ENCODE data around the gene IFT43.
A peak's percentile ranks its signal among the peaks of the same experiment; 100 is the strongest.

IFT43 gene

DNA sequence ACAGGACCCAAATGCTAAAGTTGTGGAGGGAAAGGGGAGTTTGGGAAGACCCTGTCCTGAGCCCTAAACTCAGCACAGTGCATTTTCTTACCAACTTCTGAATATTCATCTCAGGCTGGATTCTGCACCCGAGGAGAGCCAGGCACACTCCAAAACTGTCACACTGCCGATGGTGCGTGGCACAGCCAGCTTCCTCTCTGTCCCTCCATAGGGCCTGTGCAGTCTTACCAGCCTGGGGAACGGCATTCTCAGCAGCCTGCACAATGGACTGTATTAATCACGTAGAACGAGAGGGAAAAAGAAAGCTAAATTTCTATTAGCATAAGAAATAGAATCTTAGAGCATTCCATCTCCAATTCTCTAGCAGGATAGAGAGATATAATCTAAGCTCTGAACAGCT, 94.9 kb downstream of the IFT43 start:
- no peak for DNase-seq (ENCODE audit: low spot score)

DNA sequence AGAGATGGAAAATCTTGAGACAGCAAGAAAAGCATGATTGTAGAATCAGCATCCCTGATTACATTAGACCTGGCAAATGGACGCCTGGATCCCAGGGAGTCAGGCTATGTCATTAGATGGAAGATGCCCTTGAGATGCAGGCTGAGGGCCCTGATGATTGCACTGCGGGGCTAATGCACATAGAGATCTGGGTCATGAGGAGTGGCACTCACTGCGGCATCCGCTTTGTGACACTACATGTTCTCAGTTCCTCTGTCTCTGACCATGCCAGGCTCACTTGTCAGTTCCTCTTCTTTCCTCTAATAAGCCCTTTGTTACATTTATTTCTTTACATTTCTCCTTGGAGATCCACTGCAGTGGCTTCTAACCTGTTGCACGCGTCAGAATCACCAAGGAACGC, 96.1 kb downstream of the IFT43 start:
- no peak for DNase-seq (ENCODE audit: low spot score)

DNA sequence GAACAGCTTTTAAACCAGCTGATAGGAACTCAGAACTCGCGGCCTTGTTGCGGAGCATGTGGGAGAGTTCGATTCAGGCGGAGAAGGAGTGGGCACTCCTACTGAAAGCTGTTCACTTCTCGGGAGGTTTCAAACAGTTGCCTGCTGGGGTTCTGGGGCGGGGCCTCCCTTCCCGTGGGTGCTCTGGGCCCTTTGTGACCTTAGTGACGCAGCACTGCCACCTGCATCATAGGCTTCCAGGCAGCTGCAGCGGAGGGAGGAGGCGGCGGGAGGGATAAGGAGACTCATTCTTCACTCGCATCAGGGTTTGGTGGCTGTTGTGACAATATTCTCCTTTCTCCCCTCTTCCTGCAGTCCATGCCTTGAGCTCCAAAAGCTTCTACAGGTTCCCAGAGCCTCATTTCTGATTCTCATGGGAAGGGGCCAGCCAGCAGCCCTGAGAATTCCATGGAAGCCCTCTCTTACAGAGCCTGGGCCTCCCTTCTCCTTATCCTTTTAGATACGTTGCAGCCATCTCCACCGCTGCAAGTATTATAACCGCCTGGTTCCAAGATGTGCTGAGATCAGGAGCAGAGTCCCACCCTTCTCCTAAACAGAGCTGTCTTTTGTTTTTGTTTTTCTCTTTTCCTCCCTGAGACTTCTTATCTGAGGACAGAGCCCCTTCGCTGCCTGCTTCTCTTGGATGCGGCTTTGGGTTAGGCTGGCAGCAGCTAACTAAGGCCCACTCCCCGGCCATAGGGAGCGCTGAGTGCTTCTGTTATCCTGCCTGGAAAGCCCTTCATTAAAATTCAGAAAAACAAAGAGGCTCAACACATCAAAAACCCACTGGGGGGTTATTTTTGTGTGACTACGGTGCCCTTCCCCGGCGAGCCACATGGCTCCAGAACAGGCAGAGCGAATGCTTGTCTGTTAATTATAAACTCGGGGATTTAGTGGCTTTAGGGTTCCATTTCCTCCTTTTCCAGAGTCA, 98.5 kb downstream of the IFT43 start:
- no peak for DNase-seq (ENCODE audit: low spot score)

DNA sequence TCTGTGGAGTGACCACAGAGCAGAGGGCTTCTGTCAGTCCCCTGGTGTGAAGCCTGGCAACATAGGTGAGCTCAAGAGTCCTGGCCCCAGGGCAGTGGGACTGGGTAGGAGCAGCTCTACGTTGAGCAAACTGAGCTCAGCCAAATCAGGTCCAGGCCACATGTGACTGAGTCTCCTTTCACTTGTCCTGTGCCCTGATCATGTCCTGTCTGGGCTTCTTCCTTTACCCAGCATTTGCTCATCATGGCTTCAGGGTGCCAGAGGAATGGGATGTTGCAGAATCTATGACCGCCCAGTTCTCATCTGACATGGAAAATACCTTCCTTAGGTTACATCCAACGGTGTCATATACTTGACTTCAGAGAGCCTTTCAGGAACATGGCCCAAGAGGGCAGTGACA, 99.8 kb downstream of the IFT43 start:
- DNase-seq (ENCODE audit: low spot score): no peak

DNA sequence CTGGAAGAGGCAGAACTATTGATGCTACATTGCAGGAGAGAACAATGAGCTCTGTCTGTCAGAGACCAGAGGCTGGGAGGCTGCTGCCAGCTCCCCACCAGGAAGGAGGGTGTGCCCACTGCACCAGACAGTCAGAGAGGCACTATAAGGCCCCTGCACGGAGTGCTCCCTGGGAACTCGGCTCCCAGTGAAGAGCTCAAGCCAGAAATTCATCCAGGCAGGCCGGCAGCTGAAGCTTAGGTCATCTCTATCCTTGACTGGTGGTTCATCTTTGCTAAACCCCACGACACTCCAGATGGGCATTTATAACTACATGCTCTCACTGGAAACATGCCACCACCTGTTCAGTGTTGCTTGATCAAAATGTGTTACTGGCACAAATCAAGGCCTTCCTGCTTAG, 101.1 kb downstream of the IFT43 start:
- DNase-seq (ENCODE audit: low spot score): no peak

DNA sequence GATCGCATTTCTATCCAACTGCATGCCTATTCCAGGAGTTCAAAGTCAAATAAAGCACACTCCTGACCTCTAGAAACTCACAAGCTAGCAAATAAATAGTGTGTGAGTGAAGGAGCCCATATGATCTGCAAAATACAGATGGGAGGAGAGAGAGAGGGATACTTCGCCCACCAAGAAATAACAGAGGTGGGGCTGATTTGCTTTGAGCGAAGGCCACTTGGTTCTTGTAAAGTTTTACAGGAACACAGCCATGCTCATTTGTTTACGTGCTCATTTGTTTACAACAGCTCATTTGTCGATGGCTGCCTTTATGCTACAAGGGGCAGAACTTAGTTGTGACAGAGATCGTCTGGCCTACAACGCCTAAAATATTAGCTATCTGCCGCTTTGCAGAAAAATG, 102.8 kb downstream of the IFT43 start:
- no peak for DNase-seq (ENCODE audit: low spot score)

DNA sequence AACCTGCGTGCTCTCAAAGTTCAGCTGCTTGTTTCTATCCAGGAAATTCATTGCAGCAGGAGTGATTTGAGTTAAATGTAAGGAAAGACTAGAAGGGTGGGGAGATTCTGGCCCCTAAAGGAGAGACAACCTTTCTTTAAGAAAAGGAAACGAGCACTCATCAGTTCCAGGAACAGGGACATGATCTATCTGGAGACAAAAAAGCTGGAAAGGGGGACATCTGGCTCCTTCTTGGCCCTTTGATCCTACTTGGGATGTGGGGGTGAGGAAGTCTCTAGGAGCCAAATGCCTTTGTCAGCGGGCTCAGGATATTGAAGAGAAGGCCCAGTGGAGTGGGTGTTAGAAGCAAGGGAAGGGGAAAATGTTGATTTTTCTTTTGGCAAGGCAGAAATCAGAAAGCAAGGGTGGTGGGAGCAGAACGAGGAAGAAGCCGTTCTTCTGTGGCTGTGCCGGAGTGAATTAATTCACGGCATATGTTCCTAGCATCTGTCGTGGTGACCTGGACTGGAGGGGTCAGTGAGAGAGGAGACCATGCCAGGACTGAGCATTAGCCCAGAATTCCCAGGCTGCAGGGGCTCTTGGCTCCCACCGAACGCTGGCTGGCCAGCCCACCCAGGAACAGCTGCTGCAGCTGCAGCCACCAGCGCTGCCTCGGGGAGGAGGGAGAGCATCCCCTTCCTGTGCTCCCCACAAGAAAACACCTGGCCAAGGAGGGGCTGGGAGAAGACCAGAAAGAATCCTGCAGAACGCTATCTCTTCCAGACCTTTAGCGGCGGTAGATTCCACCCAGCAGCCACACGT, 103.4 kb downstream of the IFT43 start:
- DNase-seq (ENCODE audit: low spot score): no peak

DNA sequence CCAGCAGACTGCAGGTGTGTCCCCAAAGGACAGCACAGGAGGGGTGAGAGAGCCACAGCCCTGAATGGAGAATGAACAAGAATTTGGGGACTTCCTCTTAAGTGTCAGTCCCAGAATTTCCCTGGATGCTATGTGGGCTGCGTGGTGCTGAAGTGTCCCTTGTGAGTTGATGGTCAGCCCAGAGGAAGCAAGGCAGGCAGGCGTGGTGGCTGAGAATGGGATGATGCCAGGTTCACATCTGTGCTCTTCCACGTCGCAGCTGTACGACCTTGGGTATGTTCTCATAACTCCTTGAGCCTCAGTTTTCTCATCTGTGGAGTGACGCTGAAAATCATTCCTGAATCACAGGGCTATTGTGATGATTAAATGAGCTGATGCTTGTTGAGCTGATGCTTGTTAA, 104.0 kb downstream of the IFT43 start:
- DNase-seq (ENCODE audit: low spot score): no peak

DNA sequence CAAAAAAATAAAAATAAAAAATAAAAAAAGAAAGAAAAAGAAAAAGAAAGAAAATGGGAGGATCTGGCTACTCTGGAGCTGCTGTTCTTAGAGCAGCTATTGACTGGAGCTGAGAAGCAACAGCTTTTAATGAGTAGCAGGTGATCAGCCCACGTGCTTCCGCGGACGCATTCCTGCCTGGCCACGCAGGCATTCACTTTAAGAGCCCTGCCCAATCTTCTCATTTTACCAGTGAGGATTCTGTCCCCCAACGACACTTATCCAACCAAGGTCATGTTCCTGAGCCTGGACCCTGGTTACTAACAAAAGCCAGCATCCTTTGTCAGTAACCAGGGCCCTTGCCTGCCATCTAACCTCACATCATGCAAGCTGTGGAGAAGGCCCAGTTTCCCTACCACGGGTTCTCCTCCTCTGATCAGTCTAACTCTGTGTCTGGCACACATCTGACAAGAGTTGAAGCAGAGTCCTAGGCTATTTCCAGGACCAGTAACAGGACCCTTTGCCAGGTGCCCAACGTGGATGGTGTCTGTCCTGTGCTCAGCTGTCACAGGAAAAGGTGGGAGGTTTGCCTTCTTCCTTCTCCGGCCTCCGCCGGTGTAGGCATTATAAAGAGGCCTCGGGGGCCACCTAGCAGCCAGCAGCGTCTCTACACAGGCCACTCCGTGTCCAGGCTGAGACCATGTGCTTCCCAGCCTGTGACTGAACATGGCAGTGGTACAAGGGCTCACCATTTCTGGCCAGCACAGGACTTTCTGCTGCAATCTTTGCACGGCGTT, 105.2 kb downstream of the IFT43 start:
- peak; percentile 79 for DNase-seq (ENCODE audit: low spot score)

DNA sequence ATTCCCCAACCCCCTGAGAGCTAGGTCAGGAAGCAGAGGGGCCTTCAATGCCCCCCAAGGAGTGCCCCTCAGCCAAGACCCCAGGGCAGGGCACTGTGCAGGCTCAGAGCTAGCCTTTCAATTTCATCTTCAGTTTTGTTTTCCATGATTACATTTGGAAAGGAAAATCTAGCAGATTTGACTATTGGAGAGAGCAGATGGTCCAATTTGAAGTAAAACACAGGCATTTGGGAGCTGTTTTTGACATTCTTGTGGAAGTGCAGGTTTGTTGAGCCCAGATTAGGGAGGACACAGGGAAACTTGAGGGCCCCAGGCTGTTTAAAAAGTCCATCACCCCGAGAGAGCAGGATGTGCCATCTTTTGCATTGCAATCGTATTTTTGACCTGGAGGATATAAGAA, 107.5 kb downstream of the IFT43 start:
- no peak for DNase-seq (ENCODE audit: low spot score)

DNA sequence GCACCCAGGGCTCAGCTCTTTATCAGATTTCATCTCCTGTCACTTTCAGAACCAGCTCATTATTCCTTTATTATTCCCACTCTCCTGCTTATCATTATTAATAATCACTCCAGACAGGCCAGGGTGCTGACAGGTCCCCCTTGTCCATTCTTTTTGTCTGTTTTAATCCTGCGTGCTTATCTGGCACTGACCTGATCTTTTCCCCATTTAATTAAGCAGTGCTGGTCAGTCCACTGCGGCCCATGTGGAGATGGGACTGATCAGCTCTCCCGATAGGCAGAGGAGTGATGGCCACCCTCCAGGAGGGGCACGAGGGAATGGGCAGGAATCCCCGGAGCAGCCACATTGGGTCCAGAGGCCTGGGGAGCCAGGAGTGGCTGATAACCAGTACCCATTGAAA, 110.7 kb downstream of the IFT43 start:
- DNase-seq (ENCODE audit: low spot score): no peak

DNA sequence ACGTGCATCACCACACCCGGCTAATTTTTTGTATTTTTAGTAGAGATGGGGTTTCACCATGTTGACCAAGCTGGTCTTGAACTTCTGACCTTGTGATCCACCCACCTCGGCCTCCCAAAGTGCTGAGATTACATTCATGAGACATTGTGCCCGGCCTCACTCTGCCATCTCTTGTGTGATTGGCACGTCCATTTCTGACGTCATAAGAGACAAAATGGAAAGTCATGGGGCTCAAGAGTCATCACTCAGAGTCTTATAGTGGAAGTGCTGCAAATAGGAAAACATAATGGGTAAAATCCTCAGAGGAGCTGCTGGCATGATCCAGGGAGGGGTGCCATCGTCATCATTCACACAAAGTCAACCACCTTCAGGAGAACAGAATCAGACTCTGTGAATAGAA, 112.0 kb downstream of the IFT43 start:
- no peak for DNase-seq (ENCODE audit: low spot score)

DNA sequence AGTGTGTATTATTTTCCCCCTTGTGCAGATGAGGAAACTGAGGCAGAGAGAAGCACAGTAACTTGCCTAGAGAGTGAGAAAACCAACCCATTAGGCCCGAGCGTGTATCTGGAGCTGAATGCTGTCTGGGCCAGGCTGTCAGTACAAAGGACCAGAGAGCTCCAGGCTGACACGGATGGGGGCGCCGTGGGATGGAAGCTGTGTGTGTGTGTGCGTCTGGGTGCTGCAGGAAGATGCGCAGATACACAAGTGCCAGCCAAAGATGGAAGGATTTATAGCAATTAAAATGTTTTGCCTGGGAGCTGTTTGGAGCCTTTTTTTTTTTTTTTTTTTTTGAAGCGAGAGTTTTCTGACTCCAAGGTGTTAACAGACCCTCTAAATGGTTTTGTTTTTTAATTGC, 112.5 kb downstream of the IFT43 start:
- DNase-seq (ENCODE audit: low spot score): no peak

DNA sequence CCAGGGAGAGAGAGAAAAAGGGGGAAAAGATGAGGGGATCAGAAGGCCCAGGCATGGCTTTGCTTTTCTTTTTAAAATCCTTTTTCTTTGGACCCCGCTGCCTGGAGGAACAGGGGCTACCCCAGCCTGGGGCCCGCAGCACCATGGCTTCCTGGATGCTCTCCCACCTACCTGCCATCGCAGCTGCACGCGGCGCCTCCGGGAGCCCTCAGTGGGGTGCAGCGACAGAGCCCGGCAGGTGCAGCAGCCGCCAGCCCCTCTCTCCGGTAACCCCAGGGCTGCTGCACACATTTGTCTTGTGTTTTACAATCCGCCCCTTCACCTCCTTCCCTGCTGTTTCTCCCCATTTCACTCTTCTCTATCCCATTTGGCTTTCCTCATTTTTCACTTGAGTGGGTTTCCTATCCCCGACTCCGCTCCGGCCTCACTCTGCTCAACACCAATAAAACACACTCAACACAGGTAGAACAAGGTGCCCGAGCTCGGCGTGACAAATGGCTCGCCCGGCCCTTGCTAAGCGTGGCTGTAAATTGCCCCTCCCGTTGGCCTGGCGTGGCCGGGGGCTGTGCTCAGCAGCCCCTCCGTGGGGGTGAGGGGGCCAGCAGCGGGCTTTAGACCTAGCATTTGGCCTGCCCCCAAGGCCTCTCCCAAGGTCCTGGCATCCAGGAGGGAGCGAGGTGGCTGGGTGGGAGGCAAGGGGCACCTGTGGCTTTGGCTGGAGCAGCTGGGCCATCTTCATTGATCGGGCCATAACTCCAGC, 113.5 kb downstream of the IFT43 start:
- DNase-seq (ENCODE audit: low spot score): no peak

DNA sequence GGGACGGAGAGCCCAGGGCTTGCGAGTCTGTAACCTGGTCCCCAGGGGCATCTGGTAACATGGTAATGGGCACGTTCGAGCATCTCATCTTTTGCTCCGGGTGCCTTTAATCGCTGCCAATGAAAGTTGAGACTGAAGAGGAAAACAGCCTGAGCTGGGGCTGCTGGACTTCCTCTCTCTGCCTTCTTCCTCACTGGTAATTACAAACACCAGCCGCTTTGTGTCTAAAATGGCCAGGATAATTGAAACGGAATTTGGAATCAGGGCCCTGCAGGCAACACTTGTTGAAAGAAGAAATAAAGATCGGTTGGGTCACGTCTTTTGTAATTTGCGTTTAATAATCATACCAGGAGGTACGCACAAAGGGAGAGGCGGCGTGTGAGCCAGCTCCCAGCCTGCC, 114.7 kb downstream of the IFT43 start:
- DNase-seq (ENCODE audit: low spot score): peak; percentile 38

DNA sequence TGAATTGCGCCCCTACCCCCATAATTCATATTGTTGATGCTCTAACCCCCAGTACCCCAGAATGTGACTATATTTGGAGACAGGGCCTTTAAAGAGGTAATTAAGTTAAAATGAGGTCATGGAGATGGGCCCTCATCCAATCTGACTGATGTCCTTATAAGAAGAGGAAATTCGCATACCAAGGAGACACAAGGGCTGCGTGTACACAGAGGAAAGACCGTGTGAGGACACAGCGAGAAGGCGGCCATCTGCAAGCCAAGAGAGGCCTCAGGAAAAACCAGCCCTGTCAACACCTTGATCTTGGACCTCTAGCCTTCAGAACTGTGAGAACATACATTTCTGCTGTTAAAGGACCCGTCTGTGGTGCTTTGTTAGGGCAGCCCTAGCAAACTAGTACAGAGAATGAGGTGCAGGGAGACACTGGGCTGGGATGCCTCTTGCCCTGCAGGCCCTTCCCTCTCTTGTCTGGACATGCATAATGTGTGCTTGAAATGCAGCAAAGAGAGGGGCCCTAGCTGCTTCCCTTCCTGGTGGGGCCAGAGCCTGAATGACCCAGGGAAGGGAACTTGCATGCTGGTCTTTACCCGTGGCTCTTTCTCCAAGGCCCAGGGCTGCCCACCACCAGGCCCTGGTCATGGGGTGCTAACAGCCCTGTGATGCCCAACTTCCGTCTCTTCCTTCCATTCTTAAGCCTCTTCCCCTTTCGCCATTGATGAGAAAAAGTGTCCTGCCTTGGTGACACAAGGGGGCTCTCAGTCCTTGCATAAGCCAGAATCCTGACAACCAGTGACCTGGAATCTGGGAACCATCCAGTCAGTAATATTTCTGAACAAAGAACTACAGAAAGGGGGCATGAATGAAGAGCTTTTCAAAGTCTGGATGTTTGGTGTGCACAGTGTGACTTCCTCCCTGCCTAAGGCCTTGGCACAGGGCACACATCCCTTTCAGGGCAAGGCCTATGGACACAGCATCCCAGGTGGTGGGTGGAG, 116.1 kb downstream of the IFT43 start:
- no peak for DNase-seq (ENCODE audit: low spot score)

DNA sequence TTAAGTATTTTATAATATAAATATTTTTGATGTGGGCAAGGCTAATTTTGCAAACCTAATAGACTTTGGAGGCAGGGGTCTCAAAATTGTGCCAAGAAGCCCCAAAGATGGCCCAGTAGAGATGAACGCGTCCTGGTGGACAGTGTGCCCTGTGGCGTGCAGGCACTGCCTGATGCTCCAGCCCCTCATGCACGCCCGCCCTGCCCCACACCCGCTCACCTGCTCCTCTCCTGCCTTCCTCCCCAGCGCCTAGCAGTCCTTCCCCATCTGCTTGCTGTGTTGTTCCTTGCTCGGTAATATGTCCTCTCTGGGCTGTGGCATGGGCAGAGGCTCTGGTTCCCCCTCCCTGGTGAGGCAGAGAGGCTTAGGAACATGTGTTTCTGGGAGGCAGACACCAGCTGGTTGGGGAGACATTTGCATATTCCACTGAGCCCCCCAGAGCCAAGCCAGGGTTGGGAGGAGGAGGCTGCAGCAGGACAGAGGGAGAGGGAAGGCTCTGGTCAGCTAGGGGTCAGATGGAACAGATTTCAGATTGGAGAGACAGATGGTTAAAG, 119.3 kb downstream of the IFT43 start:
- no peak for DNase-seq (ENCODE audit: low spot score)

DNA sequence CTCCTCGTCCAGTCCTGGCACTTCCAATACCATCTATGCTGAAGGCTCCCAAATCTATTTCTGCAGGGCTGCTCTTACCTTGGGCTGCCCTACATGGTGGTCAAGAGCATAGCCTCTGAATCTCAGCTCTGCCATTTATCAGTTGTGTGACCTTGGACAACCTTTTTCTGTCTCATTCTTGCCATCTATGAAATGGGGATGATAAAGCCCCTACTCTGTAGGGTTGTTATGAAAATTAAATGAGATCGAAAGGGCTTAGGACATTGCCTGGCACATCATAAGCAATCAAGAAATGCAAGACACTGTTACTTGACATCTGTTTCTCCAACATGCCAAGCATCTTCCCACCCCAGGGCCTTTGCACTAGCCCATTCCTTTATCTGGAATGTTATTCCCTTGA, 120.6 kb downstream of the IFT43 start:
- no peak for DNase-seq (ENCODE audit: low spot score)

DNA sequence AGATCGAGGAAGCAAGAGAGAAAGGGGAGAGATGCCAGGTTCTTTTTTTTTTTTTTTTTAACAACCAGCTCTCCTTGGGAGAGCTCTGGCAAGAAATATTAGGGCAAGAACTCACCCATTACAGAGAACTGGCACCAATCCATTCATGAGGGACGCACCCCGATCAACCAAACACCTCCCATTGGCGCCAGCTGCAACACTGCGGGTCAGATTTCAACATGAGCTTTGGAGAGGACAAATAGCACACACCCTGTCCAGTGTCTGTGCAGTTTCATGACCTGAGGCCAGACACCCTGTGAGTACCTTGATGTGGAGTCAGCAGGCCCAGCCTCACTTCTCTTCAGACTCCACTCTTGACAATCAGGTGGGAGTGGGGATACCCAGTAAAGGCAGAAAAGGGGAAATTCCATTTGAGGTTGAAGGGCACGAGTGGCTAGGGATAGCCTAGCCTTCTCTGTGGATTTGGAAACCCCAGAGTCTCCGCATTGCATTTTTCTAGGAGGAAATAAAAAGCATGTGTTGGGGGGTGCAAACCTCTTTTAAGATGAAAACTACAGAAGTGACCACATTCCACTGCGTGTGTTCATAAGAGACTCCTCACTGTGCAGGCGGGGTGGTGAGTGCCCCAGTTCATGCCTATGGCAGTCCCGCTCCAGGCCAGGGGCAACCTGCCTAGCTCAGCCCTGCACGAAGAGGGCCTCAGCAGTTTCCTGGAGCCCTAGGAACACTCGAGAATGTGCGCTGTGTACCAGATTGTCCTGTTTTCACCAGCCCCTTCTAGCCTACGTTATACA, 123.7 kb downstream of the IFT43 start:
- peak; percentile 44 for DNase-seq (ENCODE audit: low spot score)
